Esophagus (tissue), 2 donors: ENCODE measurements around the gene GALK2. TPM values are rescaled to one million over a fixed set of nuclear protein-coding genes. Genes with fewer than 3 reads are reported as not detected.
"Not testable (repeated sequence)": the region's sequence is repeated elsewhere in the genome, so short reads cannot be mapped to it uniquely, and the experiment has no call there.

Source experiments
- H3K27ac ChIP-seq, 2 donors: one replicate each; pipeline ENCODE4 v1.5.1; 2013; ENCODE audit warnings: low read depth in 2 of 2, mild to moderate bottlenecking in 2 of 2, inconsistent platforms in 1 of 2, low read length in 1 of 2, moderate library complexity in 1 of 2
- H3K27me3 ChIP-seq, 2 donors: one replicate each; pipeline ENCODE4 v1.6.1; 2013; ENCODE audit warnings: low read length in 2 of 2, control low read depth in 1 of 2, mild to moderate bottlenecking in 1 of 2; ENCODE audit not compliant: insufficient read depth in 2 of 2, control insufficient read depth in 1 of 2
- H3K36me3 ChIP-seq, 2 donors: one replicate each; pipeline ENCODE4 v1.6.1; 2013; ENCODE audit warnings: low read length in 1 of 2; ENCODE audit not compliant: control insufficient read depth in 2 of 2, insufficient read depth in 2 of 2
- H3K4me1 ChIP-seq, 2 donors: one replicate each; pipeline ENCODE4 v1.6.1; 2013; ENCODE audit warnings: low read length in 1 of 2; ENCODE audit not compliant: control insufficient read depth in 2 of 2, insufficient read depth in 2 of 2
- H3K4me3 ChIP-seq, 2 donors: one replicate each; pipeline ENCODE4 v1.5.1; 2013; ENCODE audit warnings: low read length in 2 of 2, mild to moderate bottlenecking in 2 of 2, low read depth in 1 of 2, moderate library complexity in 1 of 2
- H3K9me3 ChIP-seq, 2 donors: one replicate each; pipeline ENCODE4 v1.6.1; 2013; ENCODE audit warnings: mild to moderate bottlenecking in 2 of 2, low read depth in 1 of 2, low read length in 1 of 2, moderate library complexity in 1 of 2; ENCODE audit not compliant: control insufficient read depth in 2 of 2, insufficient read depth in 1 of 2
- WGBS, 2 donors: extraction: QIAGEN DNeasy Blood & Tissue Kit; methylation state at CpG; one replicate each; pipeline ENCODE4 v1.1.7; 2013; 5-methylcytosine and 5-hydroxymethylcytosine counted together
- polyA plus RNA-seq, 2 donors: library from polyadenylated mRNA; stranded (reverse); fragments of 200-250 nt; gene quantifications; one replicate each; pipeline ENCODE4 v1.2.3, GENCODE V29; 2013
- donor health status: healthy with polysubstance abuse.
- donor health status: Bipolar disorder and iron deficiency.

The GALK2 gene
- polyA plus RNA-seq, 2 donors: 5.6 to 12.9 TPM

GRCh38 chr15:49182128-49182527 lies 12.1 kb downstream of the GALK2 start:
- Histone ChIP-seq H3K4me1 (no peaks in the 10 kb centered on the region), H3K9me3 (no peaks in the 10 kb centered on the region), H3K27me3 (no peaks in the 10 kb centered on the region), H3K36me3 (no peaks in the 10 kb centered on the region), H3K4me3 (no peak overlapping the region), H3K27ac (no peak overlapping the region)
- WGBS, 2 donors: 97% methylated on average over 4 of the region's 4 CpGs

DNA sequence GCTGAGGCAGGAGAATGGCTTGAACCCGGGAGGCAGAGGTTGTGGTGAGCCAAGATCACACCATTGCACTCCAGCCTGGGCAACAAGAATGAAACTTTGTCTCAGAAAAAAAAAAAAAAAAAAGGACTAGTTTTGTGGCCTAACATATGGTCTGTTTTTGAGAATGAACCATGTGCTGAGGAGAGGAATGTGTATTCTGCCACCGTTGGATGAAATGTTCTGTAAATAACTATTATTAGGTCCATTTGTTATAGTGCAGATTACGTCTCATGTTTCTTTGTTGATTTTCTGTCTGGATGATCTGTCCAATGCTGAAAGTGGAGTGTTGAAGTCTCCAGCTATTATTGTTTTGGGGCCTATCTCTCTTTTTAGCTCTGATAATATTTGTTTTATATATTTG lies 13.7 kb downstream of the GALK2 start:
- WGBS, 2 donors: 83 to 84% methylated on average over 3 of the region's 3 CpGs
- H3K27me3 ChIP-seq, H3K36me3 ChIP-seq, H3K9me3 ChIP-seq, H3K4me3 ChIP-seq, H3K27ac ChIP-seq, H3K4me1 ChIP-seq: not testable (repeated sequence)

- Histone ChIP-seq H3K27ac (no peak overlapping the region), H3K27me3 (no peaks in the 10 kb centered on the region), H3K9me3 (no peaks in the 10 kb centered on the region), H3K4me3 (no peak overlapping the region), H3K36me3 (no peaks in the 10 kb centered on the region), H3K4me1 (no peaks in the 10 kb centered on the region)
- 76 to 84% methylated on average over 1 of the region's 1 CpG for WGBS, 2 donors
Observed at GRCh38 chr15:49185473-49185872, 15.4 kb downstream of the GALK2 start.

- Histone ChIP-seq H3K4me1 (no peaks in the 10 kb centered on the region), H3K27ac (no peak overlapping the region), H3K36me3 (no peaks in the 10 kb centered on the region), H3K9me3 (no peaks in the 10 kb centered on the region), H3K27me3 (no peaks in the 10 kb centered on the region), H3K4me3 (no peak overlapping the region)
- 84 to 94% methylated on average over 2 of the region's 2 CpGs for WGBS, 2 donors
Observed at GRCh38 chr15:49187549-49188245, 17.6 kb downstream of the GALK2 start.

- H3K36me3 ChIP-seq: no peaks in the 10 kb centered on the region
- H3K4me1 ChIP-seq: no peaks in the 10 kb centered on the region
- no peak overlapping the region for H3K27ac ChIP-seq
- no peak overlapping the region for H3K4me3 ChIP-seq
- WGBS, 2 donors: 96 to 97% methylated on average over 2 of the region's 2 CpGs
- no peaks in the 10 kb centered on the region for H3K9me3 ChIP-seq
- H3K27me3 ChIP-seq: no peaks in the 10 kb centered on the region
Observed at GRCh38 chr15:49188933-49189332, 18.9 kb downstream of the GALK2 start.

DNA sequence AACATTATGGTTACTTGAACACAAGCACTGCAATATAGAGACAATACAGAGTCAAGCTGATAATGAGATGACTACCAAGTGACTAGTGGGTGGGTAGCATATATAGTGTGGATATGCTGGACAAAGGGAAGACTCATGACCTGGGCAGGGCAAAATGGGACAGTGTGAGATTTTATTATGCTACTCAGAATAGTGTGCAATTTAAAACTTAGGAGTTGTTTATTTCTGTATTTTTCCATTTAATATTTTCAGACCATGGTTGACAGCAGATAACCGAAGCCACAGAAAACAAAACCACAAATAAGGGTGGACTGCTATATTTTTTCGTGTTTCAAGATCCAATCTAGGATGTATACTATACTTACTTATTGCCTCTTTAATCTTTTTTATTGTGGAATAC lies 19.6 kb downstream of the GALK2 start:
- H3K27ac ChIP-seq: no peak overlapping the region
- H3K36me3 ChIP-seq: no peaks in the 10 kb centered on the region
- no peaks in the 10 kb centered on the region for H3K4me1 ChIP-seq
- H3K9me3 ChIP-seq: no peaks in the 10 kb centered on the region
- no peak overlapping the region for H3K4me3 ChIP-seq
- H3K27me3 ChIP-seq: no peaks in the 10 kb centered on the region
- 89 to 91% methylated on average over 2 of the region's 2 CpGs for WGBS, 2 donors

DNA sequence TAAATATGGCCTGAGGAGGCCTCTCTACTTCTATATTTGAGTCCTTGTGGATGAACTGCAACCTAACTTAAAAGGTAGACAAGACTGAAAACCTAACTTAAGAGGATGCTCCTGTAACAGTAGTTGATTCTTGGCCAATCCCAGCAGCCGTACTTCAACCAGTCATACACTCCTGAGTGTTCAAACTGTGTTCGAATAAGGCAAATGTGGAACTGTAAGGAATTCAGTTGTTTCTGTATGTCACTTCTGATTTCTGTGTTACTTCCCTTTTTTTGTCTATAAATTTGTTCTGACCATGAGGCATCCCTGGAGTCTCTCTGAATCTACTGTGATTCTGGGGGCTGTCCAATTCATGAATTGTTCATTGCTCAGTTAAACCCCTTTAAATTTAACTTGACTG lies 20.5 kb downstream of the GALK2 start:
- H3K27me3 ChIP-seq: no peaks in the 10 kb centered on the region
- WGBS, 2 donors: 90 to 91% methylated on average over 2 of the region's 2 CpGs
- H3K27ac ChIP-seq: no peak overlapping the region
- no peak overlapping the region for H3K4me3 ChIP-seq
- no peaks in the 10 kb centered on the region for H3K4me1 ChIP-seq
- no peaks in the 10 kb centered on the region for H3K9me3 ChIP-seq
- no peaks in the 10 kb centered on the region for H3K36me3 ChIP-seq

DNA sequence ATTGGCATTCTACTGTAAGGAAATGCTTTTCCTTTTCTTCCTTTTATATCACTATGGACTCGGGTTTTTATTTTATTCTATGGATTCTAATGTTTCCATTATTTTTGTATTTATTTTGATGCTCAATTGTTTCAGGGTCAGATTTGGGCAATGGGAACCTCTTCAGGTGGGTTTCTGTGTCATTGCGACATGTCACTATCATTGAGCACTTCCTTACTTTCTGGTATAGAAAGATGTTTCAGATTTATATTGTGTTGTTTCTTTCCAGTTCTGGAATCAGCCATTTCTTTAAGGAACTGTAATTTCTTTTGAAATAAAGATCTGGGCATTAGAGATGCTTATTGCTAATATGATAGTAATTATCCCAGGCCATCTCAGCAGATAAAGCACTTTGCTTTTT lies 21.8 kb downstream of the GALK2 start:
- Histone ChIP-seq H3K9me3 (no peaks in the 10 kb centered on the region), H3K4me3 (no peak overlapping the region), H3K27me3 (no peaks in the 10 kb centered on the region), H3K4me1 (no peaks in the 10 kb centered on the region), H3K27ac (no peak overlapping the region), H3K36me3 (no peaks in the 10 kb centered on the region)
- 90 to 95% methylated on average over 2 of the region's 2 CpGs for WGBS, 2 donors

DNA sequence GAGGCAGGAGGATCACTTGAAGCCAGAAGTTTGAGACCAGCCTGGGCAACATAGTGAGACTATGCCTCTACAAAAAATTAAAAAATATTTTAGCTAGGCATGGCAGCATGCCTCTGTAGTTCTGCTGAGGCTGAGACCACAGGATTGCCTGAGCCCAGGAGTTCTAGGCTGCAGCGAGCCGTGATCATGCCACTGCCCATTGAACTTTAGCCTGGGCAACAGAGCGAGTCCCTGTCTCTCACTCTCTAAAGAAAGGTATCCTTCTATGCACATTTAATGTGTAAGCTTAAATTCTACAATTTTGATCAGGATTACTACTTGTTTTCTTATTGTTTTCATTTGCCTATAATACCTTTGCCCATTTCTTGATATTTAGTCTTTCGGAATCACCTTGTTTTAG lies 26.8 kb downstream of the GALK2 start:
- Histone ChIP-seq H3K4me1 (no peaks in the 10 kb centered on the region), H3K27ac (no peak overlapping the region), H3K27me3 (no peaks in the 10 kb centered on the region), H3K4me3 (no peak overlapping the region), H3K9me3 (no peaks in the 10 kb centered on the region), H3K36me3 (no peaks in the 10 kb centered on the region)
- WGBS, 2 donors: 95 to 97% methylated on average over 4 of the region's 4 CpGs

DNA sequence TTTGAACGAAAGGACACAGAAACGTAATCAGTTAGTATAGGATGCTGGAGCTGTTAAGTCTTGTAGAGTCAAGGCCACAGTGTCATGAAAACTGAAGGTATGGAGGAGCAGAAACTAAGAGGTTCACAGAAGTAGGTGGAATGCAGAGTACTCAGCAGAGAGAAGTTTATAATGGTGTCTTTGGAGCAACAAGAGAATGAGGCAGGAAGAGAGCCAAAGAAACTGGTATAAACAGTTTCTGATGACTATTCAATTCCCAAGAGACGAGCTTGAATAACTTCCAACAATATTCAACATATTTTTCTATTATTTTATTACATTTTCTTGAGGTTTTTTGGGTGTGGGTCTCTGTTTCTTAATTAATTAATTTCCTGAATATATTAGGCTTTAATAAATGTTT lies 29.6 kb downstream of the GALK2 start:
- no peaks in the 10 kb centered on the region for H3K27me3 ChIP-seq
- no peaks in the 10 kb centered on the region for H3K36me3 ChIP-seq
- WGBS, 2 donors: 56 to 69% methylated on average over 3 of the region's 3 CpGs
- H3K4me1 ChIP-seq: no peaks in the 10 kb centered on the region
- H3K9me3 ChIP-seq: no peaks in the 10 kb centered on the region
- no peak overlapping the region for H3K4me3 ChIP-seq
- H3K27ac ChIP-seq: no peak overlapping the region
